H1 (cell line): ENCODE data around the gene KHDRBS2. TPM values are rescaled to one million over a fixed set of nuclear protein-coding genes. Genes with fewer than 3 reads are reported as not detected.

Experiments used
- CTCF ChIA-PET: fragments of 300-600 bp; sonication (Branson Sonifier 250); formaldehyde crosslinking; loops from one replicate; lab custom pipeline; 2021; ENCODE audit not compliant: partially characterized antibody; lab: Charles Lee
- POLR2A ChIA-PET: fragments of 300-600 bp; sonication (Branson Sonifier 250); formaldehyde crosslinking; loops from one replicate; lab custom pipeline; 2021; ENCODE audit warnings: inconsistent platforms; ENCODE audit not compliant: partially characterized antibody; lab: Charles Lee
- DNase-seq, 2 experiments: peaks; one replicate each; pipeline versions ENCODE4 v3.0.0 to v3.0.0-alpha.2; 2010 to 2022; ENCODE audit warnings: low spot score in 2 of 2, low read depth in 1 of 2, mixed read lengths in 1 of 2
- FAIRE-seq: peaks from 2 replicates; lab custom pipeline; 2011; peaks lifted over from hg19 to GRCh38; lab: Jason Lieb, UNC
- H2AFZ ChIP-seq: 2 replicates; pipeline ENCODE4 v1.8.1; 2012; ENCODE audit warnings: low read length, inconsistent platforms
- H2AK5ac ChIP-seq: 2 replicates; pipeline ENCODE4 v1.6.1; 2013; ENCODE audit warnings: low read depth, low read length
- H2BK120ac ChIP-seq: replicated peaks from 2 replicates; pipeline ENCODE3; 2013; ENCODE audit warnings: low read depth, low read length, inconsistent platforms
- H2BK12ac ChIP-seq: 2 replicates; pipeline ENCODE4 v1.6.1; 2013; ENCODE audit warnings: low read depth, low read length
- H2BK15ac ChIP-seq: 2 replicates; pipeline ENCODE4 v1.6.1; 2013; ENCODE audit warnings: low read length
- H2BK20ac ChIP-seq: 2 replicates; pipeline ENCODE4 v1.6.1; 2013; ENCODE audit warnings: low read length
- H2BK5ac ChIP-seq: 2 replicates; pipeline ENCODE4 v1.6.1; 2013; ENCODE audit warnings: low read depth, low read length
- H3K14ac ChIP-seq: 2 replicates; pipeline ENCODE4 v1.6.1; 2013; ENCODE audit warnings: inconsistent platforms; ENCODE audit not compliant: insufficient read length
- H3K18ac ChIP-seq: 2 replicates; pipeline ENCODE4 v1.6.1; 2013; ENCODE audit warnings: low read length; ENCODE audit errors: extremely low read depth
- H3K23ac ChIP-seq: 2 replicates; pipeline ENCODE4 v1.6.1; 2013; ENCODE audit warnings: inconsistent platforms; ENCODE audit not compliant: insufficient read length
- H3K23me2 ChIP-seq: 2 replicates; pipeline ENCODE4 v1.6.1; 2013; ENCODE audit warnings: low read depth, low read length
- H3K27ac ChIP-seq: 2 replicates; pipeline ENCODE4 v1.6.1; 2011; ENCODE audit warnings: low read depth, low read length, inconsistent platforms
- H3K27me3 ChIP-seq, 4 experiments: replicated peaks in 1 of 4; 1 replicate in 1 of 4; 2 replicates in 3 of 4; pipeline versions ENCODE4 v1.6.1 to v1.8.1; 2011 to 2013; ENCODE audit warnings: low read length in 3 of 4, mild to moderate bottlenecking in 3 of 4, inconsistent platforms in 2 of 4, mixed read lengths in 2 of 4, moderate library complexity in 1 of 4; ENCODE audit not compliant: control insufficient read depth in 3 of 4, insufficient read depth in 3 of 4; ENCODE audit errors: extremely low read depth in 1 of 4
- H3K36me3 ChIP-seq, 4 experiments: 2 replicates each; pipeline versions ENCODE4 v1.6.1 to v1.8.1; 2011 to 2013; ENCODE audit warnings: mild to moderate bottlenecking in 4 of 4, low read length in 3 of 4, moderate library complexity in 2 of 4, control low read depth in 1 of 4, inconsistent platforms in 1 of 4; ENCODE audit not compliant: insufficient read depth in 4 of 4, control insufficient read depth in 2 of 4
- H3K4ac ChIP-seq: replicated peaks from 2 replicates; pipeline ENCODE3; 2013; ENCODE audit warnings: low read length, low read depth, mixed read lengths, inconsistent platforms; ENCODE audit not compliant: insufficient read length
- H3K4me1 ChIP-seq, 4 experiments: replicated peaks in 1 of 4; 1 replicate in 1 of 4; 2 replicates in 3 of 4; pipeline versions ENCODE4 v1.6.1 to v1.8.1; 2011 to 2013; ENCODE audit warnings: low read length in 3 of 4, inconsistent platforms in 2 of 4, mixed read lengths in 1 of 4; ENCODE audit not compliant: insufficient read depth in 4 of 4, control insufficient read depth in 3 of 4
- H3K4me2 ChIP-seq, 2 experiments: 2 replicates each; pipeline versions ENCODE4 v1.6.1 to v1.8.1; 2011 to 2013; ENCODE audit warnings: low read depth in 2 of 2, low read length in 2 of 2, control low read depth in 1 of 2, inconsistent platforms in 1 of 2, mild to moderate bottlenecking in 1 of 2; ENCODE audit not compliant: insufficient read depth in 1 of 2
- H3K4me3 ChIP-seq, 4 experiments: fragments of 200-600, 300-600 bp in 1 of 4; sonication (generic), shearing (Covaris generic), sonication (Bioruptor Twin) in 1 of 4; 2 replicates each; pipeline versions ENCODE4 v1.5.1 to v1.8.1; 2011 to 2016; ENCODE audit warnings: low read length in 4 of 4, low read depth in 3 of 4, control low read depth in 2 of 4, inconsistent platforms in 2 of 4, mild to moderate bottlenecking in 2 of 4, mixed read lengths in 1 of 4, moderate library complexity in 1 of 4; ENCODE audit not compliant: insufficient read depth in 2 of 4; ENCODE audit errors: extremely low read depth in 1 of 4
- H3K56ac ChIP-seq: replicated peaks from 2 replicates; pipeline ENCODE3; 2013; ENCODE audit warnings: low read depth, mild to moderate bottlenecking, mixed read lengths, low read length, inconsistent platforms; ENCODE audit not compliant: insufficient read length
- H3K79me1 ChIP-seq: 2 replicates; pipeline ENCODE4 v1.6.1; 2013; ENCODE audit warnings: low read depth, low read length, control low read depth
- H3K79me2 ChIP-seq, 2 experiments: 2 replicates each; pipeline versions ENCODE4 v1.6.1 to v1.8.1; 2012 to 2013; ENCODE audit warnings: low read length in 2 of 2, mild to moderate bottlenecking in 2 of 2, inconsistent platforms in 1 of 2; ENCODE audit not compliant: insufficient read depth in 2 of 2, control insufficient read depth in 1 of 2
- H3K9ac ChIP-seq, 4 experiments: replicated peaks in 1 of 4; 1 replicate in 1 of 4; 2 replicates in 3 of 4; pipeline versions ENCODE4 v1.6.1 to v1.8.1; 2011 to 2013; ENCODE audit warnings: low read depth in 3 of 4, low read length in 3 of 4, control low read depth in 2 of 4, mild to moderate bottlenecking in 2 of 4, moderate library complexity in 2 of 4, inconsistent platforms in 1 of 4; ENCODE audit errors: extremely low read depth in 1 of 4
- H3K9me3 ChIP-seq, 2 experiments: 2 replicates each; pipeline versions ENCODE4 v1.6.1 to v1.8.1; 2012 to 2013; ENCODE audit warnings: mild to moderate bottlenecking in 2 of 2, moderate library complexity in 2 of 2, control low read depth in 1 of 2, inconsistent platforms in 1 of 2, low read depth in 1 of 2, low read length in 1 of 2, mixed read lengths in 1 of 2; ENCODE audit not compliant: insufficient read depth in 2 of 2
- H4K20me1 ChIP-seq, 2 experiments: replicated peaks in 1 of 2; 2 replicates each; pipeline versions ENCODE3 to v1.8.1; 2011 to 2013; ENCODE audit warnings: inconsistent platforms in 2 of 2, low read length in 2 of 2, mild to moderate bottlenecking in 1 of 2; ENCODE audit not compliant: insufficient read depth in 2 of 2, control insufficient read depth in 1 of 2
- H4K5ac ChIP-seq: 2 replicates; pipeline ENCODE4 v1.6.1; 2013; ENCODE audit warnings: low read length, low read depth, mixed read lengths, inconsistent platforms; ENCODE audit not compliant: insufficient read length
- H4K8ac ChIP-seq: 2 replicates; pipeline ENCODE4 v1.8.0; 2013; ENCODE audit warnings: mild to moderate bottlenecking, moderate library complexity, low read length, inconsistent platforms; ENCODE audit not compliant: insufficient read depth; ENCODE audit errors: extremely low read depth
- H4K91ac ChIP-seq: replicated peaks from 2 replicates; pipeline ENCODE3; 2013; ENCODE audit warnings: low read length, mixed read lengths, inconsistent platforms; ENCODE audit not compliant: insufficient read length
- SAP30 ChIP-seq: fragments of 300-600 bp; sonication (generic); IDR thresholded peaks from 2 replicates; pipeline ENCODE4 v1.7.1; 2012; ENCODE audit warnings: low read length, moderate library complexity, mild to moderate bottlenecking, inconsistent platforms; ENCODE audit not compliant: insufficient read depth, insufficient replicate concordance
- WGBS, 2 experiments: shearing (Covaris generic) in 1 of 2; methylation state at CpG; one replicate each; pipeline versions ENCODE4 v1.1.6 to v1.1.7; 2013 to 2015; ENCODE audit warnings: low lambda C conversion rate in 2 of 2, mixed read lengths in 2 of 2, inconsistent platforms in 1 of 2, low coverage in 1 of 2, missing lambda C conversion rate in 1 of 2; ENCODE audit not compliant: insufficient replicate concordance in 2 of 2, insufficient coverage in 1 of 2, insufficient read length in 1 of 2; ENCODE audit errors: extremely low coverage in 1 of 2, missing lambda C conversion rate in 1 of 2; 5-methylcytosine and 5-hydroxymethylcytosine counted together
- polyA plus RNA-seq, 7 experiments: library from polyadenylated mRNA; depleted of rRNA in 3 of 7; stranded (reverse) in 5 of 7; unstranded in 2 of 7; fragments of >200 nt in 5 of 7; fragments of 200-250 nt in 2 of 7; gene quantifications; 1 replicate in 5 of 7; 2 replicates in 1 of 7; 4 replicates in 1 of 7; pipeline versions ENCODE4 v1.2.1 to v1.2.3, GENCODE V29; 2011 to 2013; ENCODE audit warnings: missing spikeins in 2 of 7, mixed read lengths in 2 of 7
- total RNA-seq: library from RNA; stranded (reverse); fragmentation: NEBNext Ultra II Directional; extraction: Animal tissue kit (Norgen Biotek cat#: 25700); gene quantifications from 2 replicates; pipeline ENCODE4 v1.2.1, GENCODE V29; 2021

KHDRBS2 gene
- total and polyA plus RNA-seq, 2 of the 8 experiments (the other 6 are each of a cell fraction or from before 2014, with no cell fraction given): 5.2 to 7.7 TPM

DNA sequence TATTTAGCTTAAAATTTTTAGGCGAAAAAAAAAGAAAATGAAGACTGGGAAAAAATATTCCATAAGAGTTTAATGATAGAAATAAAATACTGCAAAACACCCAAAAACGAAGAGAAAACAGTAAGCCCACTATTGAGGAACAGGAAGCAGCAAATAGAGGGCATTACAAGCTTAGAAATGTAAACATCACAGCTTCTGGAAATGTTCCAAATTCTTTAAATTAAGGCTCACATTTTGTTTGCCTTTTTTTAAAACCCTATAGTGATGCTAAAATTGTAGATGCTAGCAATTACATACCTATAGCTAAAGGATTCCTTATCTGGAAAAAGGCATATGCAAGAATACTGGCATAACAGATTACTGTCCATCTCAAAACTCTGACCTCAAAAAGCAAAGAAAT is 248.6 kb downstream of the KHDRBS2 start:
- 9% methylated on average over 2 of the region's 2 CpGs; no CpG with 5 or more reads in 1 of the 2 experiments for WGBS, 2 experiments
- H3K27ac ChIP-seq: no peak overlapping the region
- peaks cover 0 to 11% (median under 1%) of the 10 kb centered on the region in 4 experiments; a peak in 1 of 7 replicates for H3K4me1 ChIP-seq
- CTCF ChIA-PET: no interaction called here
- no peak overlapping the region for H2BK120ac ChIP-seq
- H3K23me2 ChIP-seq: no peaks in the 10 kb centered on the region
- H3K79me1 ChIP-seq: no peaks in the 10 kb centered on the region
- H3K23ac ChIP-seq: no peak overlapping the region
- H3K4ac ChIP-seq: no peak overlapping the region
- no peak overlapping the region for H4K8ac ChIP-seq
- no peak overlapping the region for H2AFZ ChIP-seq
- H3K18ac ChIP-seq: no peak overlapping the region
- DNase-seq (no peak), FAIRE-seq (peak; percentile 7)
- H3K56ac ChIP-seq: no peak overlapping the region
- H3K4me3 ChIP-seq: peak overlapping the region in 1 of 4 experiments; percentile 29; a peak in 1 of 8 replicates
- H2AK5ac ChIP-seq: no peak overlapping the region
- H3K4me2 ChIP-seq: peak overlapping the region; percentile 25 to 37; a peak in 3 of 4 replicates
- H3K79me2 ChIP-seq: 0 out of 4 replicates have a peak, but pooled peaks cover 0 to 6% of the 10 kb centered on the region in 2 experiments
- H4K5ac ChIP-seq: peak overlapping the region; percentile 89
- H2BK20ac ChIP-seq: no peak overlapping the region
- no peak overlapping the region for H3K14ac ChIP-seq
- H4K91ac ChIP-seq: no peak overlapping the region
- H3K9me3 ChIP-seq: peaks cover 0 to 8% of the 10 kb centered on the region in 2 experiments; a peak in 1 of 4 replicates
- H4K20me1 ChIP-seq: no peaks in the 10 kb centered on the region
- no peaks in the 10 kb centered on the region for H3K27me3 ChIP-seq
- no peak overlapping the region for H3K9ac ChIP-seq
- peaks cover 0 to 4% (median 0%) of the 10 kb centered on the region in 4 experiments; a peak in 2 of 8 replicates for H3K36me3 ChIP-seq
- POLR2A ChIA-PET: no interaction called here
- H2BK12ac ChIP-seq: no peak overlapping the region
- H2BK5ac ChIP-seq: no peak overlapping the region
- H2BK15ac ChIP-seq: no peak overlapping the region
- no peak for TF ChIP-seq SAP30
